GM23338 (cell line): ENCODE data around the gene FAM216A.

Experiments
- CREB1 ChIP-seq: fragments of 250-450 bp; sonication (Bioruptor Pico); IDR thresholded peaks from 2 replicates; pipeline ENCODE4 v1.5.0; 2020; ENCODE audit warnings: low read depth, mild to moderate bottlenecking, moderate library complexity
- EZH2 ChIP-seq: fragments of 200-600 bp; sonication (generic); IDR thresholded peaks from one replicate; pipeline ENCODE4 v1.8.0; 2017; ENCODE audit warnings: antibody characterized with exemption, mild to moderate bottlenecking, low read depth; ENCODE audit not compliant: unreplicated experiment
- EZH2phosphoT487 ChIP-seq: fragments of 200-600 bp; sonication (generic); IDR thresholded peaks from one replicate; pipeline ENCODE4 v1.8.1; 2018; ENCODE audit warnings: antibody characterized with exemption; ENCODE audit not compliant: unreplicated experiment
- JUNB ChIP-seq: IDR thresholded peaks from one replicate; pipeline ENCODE4 v1.6.1; 2016; ENCODE audit warnings: antibody characterized with exemption; ENCODE audit not compliant: unreplicated experiment
- NANOG ChIP-seq: IDR thresholded peaks from 2 replicates; pipeline ENCODE4 v1.6.1; 2016; ENCODE audit warnings: antibody characterized with exemption, borderline replicate concordance
- POLR2AphosphoS5 ChIP-seq: IDR thresholded peaks from 2 replicates; pipeline ENCODE4 v1.6.1; 2016; ENCODE audit warnings: antibody characterized with exemption, low read depth
- STAT1 ChIP-seq: IDR thresholded peaks from one replicate; pipeline ENCODE4 v1.6.1; 2016; ENCODE audit warnings: antibody characterized with exemption; ENCODE audit not compliant: unreplicated experiment
- ZNF114 ChIP-seq: fragments of 250-450 bp; sonication (Bioruptor Pico); IDR thresholded peaks from 2 replicates; pipeline ENCODE4 v1.5.0; 2020; ENCODE audit warnings: mild to moderate bottlenecking, moderate library complexity
- TF ChIP-seq, protein P1 (sequence below), 2 experiments: fragments of 200-600 bp in 1 of 2; sonication (generic) in 1 of 2; conservative IDR thresholded peaks; 2 replicates each; pipeline versions ENCODE4 v1.5.1 to v1.6.1; 2016 to 2017; ENCODE audit warnings: antibody characterized with exemption in 2 of 2, low read depth in 2 of 2, mild to moderate bottlenecking in 2 of 2, moderate library complexity in 1 of 2
- TF ChIP-seq, protein P2 (sequence below): IDR thresholded peaks from one replicate; pipeline ENCODE4 v1.6.1; 2018; ENCODE audit warnings: antibody characterized with exemption; ENCODE audit not compliant: unreplicated experiment

DNA sequence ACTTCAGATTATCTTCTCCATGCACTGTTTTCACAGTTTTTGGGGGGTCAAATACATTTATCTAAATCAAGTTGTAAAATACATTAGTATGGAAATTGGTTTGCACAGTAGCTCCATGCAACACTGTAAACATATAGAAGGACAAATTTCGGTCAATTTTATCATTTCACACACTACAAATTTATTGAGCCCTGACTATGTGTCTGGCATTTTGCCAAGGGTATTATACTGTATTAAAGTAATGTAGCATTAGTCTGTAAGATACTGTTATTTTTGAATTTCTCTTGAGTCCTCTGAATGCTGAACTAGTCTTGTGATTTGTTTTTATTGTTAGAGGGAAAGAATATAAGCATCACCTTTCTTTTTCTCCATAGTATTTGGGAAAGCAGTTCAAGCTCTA, 34.8 kb downstream of the FAM216A start:
- TF ChIP-seq EZH2phosphoT487 (no peak), NANOG (no peak), CREB1 (CRISPR knock-in tag) (no peak), POLR2AphosphoS5 (no peak), EZH2 (no peak), ZNF114 (CRISPR knock-in tag) (no peak), JUNB (no peak), STAT1 (no peak)
- TF ChIP-seq, protein P1, sequence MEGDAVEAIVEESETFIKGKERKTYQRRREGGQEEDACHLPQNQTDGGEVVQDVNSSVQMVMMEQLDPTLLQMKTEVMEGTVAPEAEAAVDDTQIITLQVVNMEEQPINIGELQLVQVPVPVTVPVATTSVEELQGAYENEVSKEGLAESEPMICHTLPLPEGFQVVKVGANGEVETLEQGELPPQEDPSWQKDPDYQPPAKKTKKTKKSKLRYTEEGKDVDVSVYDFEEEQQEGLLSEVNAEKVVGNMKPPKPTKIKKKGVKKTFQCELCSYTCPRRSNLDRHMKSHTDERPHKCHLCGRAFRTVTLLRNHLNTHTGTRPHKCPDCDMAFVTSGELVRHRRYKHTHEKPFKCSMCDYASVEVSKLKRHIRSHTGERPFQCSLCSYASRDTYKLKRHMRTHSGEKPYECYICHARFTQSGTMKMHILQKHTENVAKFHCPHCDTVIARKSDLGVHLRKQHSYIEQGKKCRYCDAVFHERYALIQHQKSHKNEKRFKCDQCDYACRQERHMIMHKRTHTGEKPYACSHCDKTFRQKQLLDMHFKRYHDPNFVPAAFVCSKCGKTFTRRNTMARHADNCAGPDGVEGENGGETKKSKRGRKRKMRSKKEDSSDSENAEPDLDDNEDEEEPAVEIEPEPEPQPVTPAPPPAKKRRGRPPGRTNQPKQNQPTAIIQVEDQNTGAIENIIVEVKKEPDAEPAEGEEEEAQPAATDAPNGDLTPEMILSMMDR (conservative IDR thresholded peaks at IDR 0.05; ENCODE audit: low read depth in 2 of 2): no peak
- TF ChIP-seq, protein P2, sequence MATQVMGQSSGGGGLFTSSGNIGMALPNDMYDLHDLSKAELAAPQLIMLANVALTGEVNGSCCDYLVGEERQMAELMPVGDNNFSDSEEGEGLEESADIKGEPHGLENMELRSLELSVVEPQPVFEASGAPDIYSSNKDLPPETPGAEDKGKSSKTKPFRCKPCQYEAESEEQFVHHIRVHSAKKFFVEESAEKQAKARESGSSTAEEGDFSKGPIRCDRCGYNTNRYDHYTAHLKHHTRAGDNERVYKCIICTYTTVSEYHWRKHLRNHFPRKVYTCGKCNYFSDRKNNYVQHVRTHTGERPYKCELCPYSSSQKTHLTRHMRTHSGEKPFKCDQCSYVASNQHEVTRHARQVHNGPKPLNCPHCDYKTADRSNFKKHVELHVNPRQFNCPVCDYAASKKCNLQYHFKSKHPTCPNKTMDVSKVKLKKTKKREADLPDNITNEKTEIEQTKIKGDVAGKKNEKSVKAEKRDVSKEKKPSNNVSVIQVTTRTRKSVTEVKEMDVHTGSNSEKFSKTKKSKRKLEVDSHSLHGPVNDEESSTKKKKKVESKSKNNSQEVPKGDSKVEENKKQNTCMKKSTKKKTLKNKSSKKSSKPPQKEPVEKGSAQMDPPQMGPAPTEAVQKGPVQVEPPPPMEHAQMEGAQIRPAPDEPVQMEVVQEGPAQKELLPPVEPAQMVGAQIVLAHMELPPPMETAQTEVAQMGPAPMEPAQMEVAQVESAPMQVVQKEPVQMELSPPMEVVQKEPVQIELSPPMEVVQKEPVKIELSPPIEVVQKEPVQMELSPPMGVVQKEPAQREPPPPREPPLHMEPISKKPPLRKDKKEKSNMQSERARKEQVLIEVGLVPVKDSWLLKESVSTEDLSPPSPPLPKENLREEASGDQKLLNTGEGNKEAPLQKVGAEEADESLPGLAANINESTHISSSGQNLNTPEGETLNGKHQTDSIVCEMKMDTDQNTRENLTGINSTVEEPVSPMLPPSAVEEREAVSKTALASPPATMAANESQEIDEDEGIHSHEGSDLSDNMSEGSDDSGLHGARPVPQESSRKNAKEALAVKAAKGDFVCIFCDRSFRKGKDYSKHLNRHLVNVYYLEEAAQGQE: no peak
